K562 (cell line): ENCODE results near the gene SLC8A2. TPM values are rescaled to one million over a fixed set of nuclear protein-coding genes. Genes with fewer than 3 reads are reported as not detected.

Source experiments
- FOXP1 ChIP-seq: sonication (generic); formaldehyde crosslinking; IDR thresholded peaks from 2 replicates; pipeline ENCODE4 v1.8.0; 2022; ENCODE audit warnings: mild to moderate bottlenecking, missing genetic modification reagents
- HLTF ChIP-seq: fragments of 450-650 bp; IDR thresholded peaks from 2 replicates; pipeline ENCODE4 v1.6.1; 2016
- MAFK ChIP-seq: IDR thresholded peaks from 2 replicates; pipeline ENCODE4 v1.6.1; 2011; ENCODE audit warnings: low read length, improper control_type of control experiment
- MYC ChIP-seq, 2 experiments: fragments of 250-450 bp in 1 of 2; sonication (Bioruptor Pico) in 1 of 2; IDR thresholded peaks; 2 replicates each; pipeline versions ENCODE4 v1.5.1 to v1.6.1; 2012 to 2021; ENCODE audit warnings: low read depth in 2 of 2, borderline replicate concordance in 1 of 2, improper control_type of control experiment in 1 of 2, low read length in 1 of 2, mild to moderate bottlenecking in 1 of 2, moderate library complexity in 1 of 2
- NCOA1 ChIP-seq: fragments of 450-650 bp; IDR thresholded peaks from 2 replicates; pipeline ENCODE4 v1.6.1; 2016; ENCODE audit warnings: low read depth
- PCBP1 ChIP-seq: fragments of 200-400 bp; formaldehyde crosslinking; IDR thresholded peaks from 2 replicates; pipeline ENCODE4 v1.6.1; 2018; ENCODE audit warnings: mild to moderate bottlenecking, low read depth, low read length; ENCODE audit not compliant: poor library complexity, severe bottlenecking
- PYGO2 ChIP-seq: fragments of 450-650 bp; IDR thresholded peaks from 2 replicates; pipeline ENCODE4 v1.6.1; 2016; ENCODE audit warnings: mild to moderate bottlenecking, missing genetic modification characterization, moderate library complexity, missing compliant biosample characterization
- RBBP5 ChIP-seq: fragments of 200-600 bp; sonication (generic); IDR thresholded peaks from 2 replicates; pipeline ENCODE4 v1.6.1; 2012; ENCODE audit warnings: borderline replicate concordance, mild to moderate bottlenecking, low read length, control low read depth, inconsistent platforms; ENCODE audit not compliant: insufficient read depth, poor library complexity, severe bottlenecking
- SIX5 ChIP-seq, 2 experiments: IDR thresholded peaks; 2 replicates each; pipeline ENCODE4 v1.6.1; 2011; ENCODE audit warnings: low read length in 2 of 2, borderline replicate concordance in 1 of 2, low read depth in 1 of 2, mild to moderate bottlenecking in 1 of 2, moderate library complexity in 1 of 2; ENCODE audit not compliant: insufficient read depth in 1 of 2
- TCFL5 ChIP-seq: fragments of 250-450 bp; sonication (Bioruptor Pico); conservative IDR thresholded peaks from 2 replicates; pipeline ENCODE4 v1.6.1; 2021; ENCODE audit warnings: mild to moderate bottlenecking, moderate library complexity, matching md5 sums
- ZBTB1 ChIP-seq: sonication (generic); formaldehyde crosslinking; IDR thresholded peaks from 2 replicates; pipeline ENCODE4 v1.8.1; 2023; ENCODE audit warnings: missing genetic modification reagents, low read depth, mild to moderate bottlenecking, borderline replicate concordance
- ZFP36 ChIP-seq: fragments of 150-350 bp; IDR thresholded peaks from 2 replicates; pipeline ENCODE4 v1.6.1; 2018; ENCODE audit warnings: low read length, low read depth; ENCODE audit not compliant: partially characterized antibody
- ZNF75A ChIP-seq: fragments of 450-650 bp; formaldehyde crosslinking; IDR thresholded peaks from 2 replicates; pipeline ENCODE4 v1.4.0; 2020; ENCODE audit warnings: mild to moderate bottlenecking
- polyA plus RNA-seq, 8 experiments: library from polyadenylated mRNA; depleted of rRNA in 4 of 8; stranded (reverse) in 5 of 8; unstranded in 3 of 8; fragments of >200 nt; fragmentation: Nextera tagmentation in 2 of 8; fragmentation: Illumina TruSeq in 1 of 8; extraction: Ambion mirVana in 2 of 8; extraction: Trizol in 1 of 8; gene quantifications; 2 replicates each; pipeline versions ENCODE4 v1.2.1 to v1.2.3, GENCODE V29; 2011 to 2014; ENCODE audit warnings: inconsistent platforms in 1 of 8, missing spikeins in 1 of 8
- total RNA-seq, 7 experiments: library from RNA; depleted of rRNA in 6 of 7; stranded (reverse); fragments of >200 nt in 6 of 7; fragmentation: Illumina TruSeq in 2 of 7; extraction: Trizol in 2 of 7; gene quantifications; 2 replicates each; pipeline versions ENCODE4 v1.2.1 to v1.2.3, GENCODE V29; 2011 to 2021; ENCODE audit warnings: low replicate concordance in 1 of 7
- TF ChIP-seq, protein P1 (sequence below): sonication (generic); formaldehyde crosslinking; IDR thresholded peaks from 2 replicates; pipeline ENCODE4 v1.9.0; 2022; ENCODE audit warnings: mild to moderate bottlenecking, missing genetic modification reagents
- TF ChIP-seq, protein P2 (sequence below): fragments of 200-800 bp; sonication (Bioruptor generic); IDR thresholded peaks from 2 replicates; pipeline ENCODE4 v1.6.1; 2017; ENCODE audit warnings: missing genetic modification characterization, missing compliant biosample characterization
- TF ChIP-seq, protein P3 (sequence below), 2 experiments: fragments of 150-350 bp in 1 of 2; IDR thresholded peaks; 2 replicates each; pipeline ENCODE4 v1.6.1; 2012 to 2016; ENCODE audit warnings: low read depth in 2 of 2, low read length in 2 of 2, mild to moderate bottlenecking in 1 of 2, moderate library complexity in 1 of 2
- TF ChIP-seq, protein P4 (sequence below): fragments of 450-650 bp; IDR thresholded peaks from 2 replicates; pipeline ENCODE4 v1.6.1; 2014; ENCODE audit warnings: low read depth, mild to moderate bottlenecking, moderate library complexity, borderline replicate concordance

Gene SLC8A2
- total and polyA plus RNA-seq, 9 of the 15 experiments (the other 6 are each of a cell fraction or from before 2014, with no cell fraction given) = 0.07 to 0.66 (median 0.24) TPM; not detected in 3

DNA sequence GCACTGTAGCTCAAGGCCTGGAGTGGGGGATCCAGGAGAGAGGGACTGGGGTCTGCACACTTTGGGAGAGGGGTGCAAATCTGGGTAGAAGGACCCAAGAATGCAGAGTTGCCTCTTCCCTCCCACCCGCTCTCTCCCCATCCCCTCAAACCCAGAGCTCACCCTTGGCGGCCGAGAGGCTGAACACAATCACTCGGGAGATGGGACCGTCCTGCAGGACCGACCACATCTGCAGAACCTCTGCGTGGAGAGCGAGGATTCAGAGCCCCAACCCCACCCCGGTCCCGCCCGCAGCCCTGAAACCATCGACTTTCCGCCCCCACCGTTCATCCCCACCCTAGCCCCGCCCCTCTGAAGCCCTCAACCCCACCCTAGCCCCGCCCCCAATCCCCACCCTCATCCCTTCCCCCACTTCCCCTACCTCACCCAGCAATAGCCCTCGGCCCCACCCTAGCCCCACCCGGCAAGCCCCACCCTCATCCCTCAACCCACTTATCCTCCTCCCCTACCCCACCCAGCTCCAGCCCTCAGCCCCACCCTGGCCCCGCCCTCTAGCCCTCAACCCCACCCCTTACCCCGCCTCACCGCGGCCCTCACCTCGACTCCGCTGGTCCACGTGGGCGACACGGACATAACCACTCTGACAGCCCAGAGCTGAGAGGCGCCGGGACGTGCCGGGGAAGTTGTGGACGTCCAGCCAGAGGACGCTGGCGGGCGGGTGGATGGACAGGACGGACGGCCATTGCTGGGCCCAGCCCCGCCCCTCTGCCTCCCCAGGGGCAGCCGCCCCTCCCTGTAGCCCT, 8.2 kb upstream of the SLC8A2 start (continued):
- TF ChIP-seq, protein P1, sequence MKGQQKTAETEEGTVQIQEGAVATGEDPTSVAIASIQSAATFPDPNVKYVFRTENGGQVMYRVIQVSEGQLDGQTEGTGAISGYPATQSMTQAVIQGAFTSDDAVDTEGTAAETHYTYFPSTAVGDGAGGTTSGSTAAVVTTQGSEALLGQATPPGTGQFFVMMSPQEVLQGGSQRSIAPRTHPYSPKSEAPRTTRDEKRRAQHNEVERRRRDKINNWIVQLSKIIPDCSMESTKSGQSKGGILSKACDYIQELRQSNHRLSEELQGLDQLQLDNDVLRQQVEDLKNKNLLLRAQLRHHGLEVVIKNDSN (CRISPR knock-in tag) = peak; percentile 61
- TF ChIP-seq, protein P2, sequence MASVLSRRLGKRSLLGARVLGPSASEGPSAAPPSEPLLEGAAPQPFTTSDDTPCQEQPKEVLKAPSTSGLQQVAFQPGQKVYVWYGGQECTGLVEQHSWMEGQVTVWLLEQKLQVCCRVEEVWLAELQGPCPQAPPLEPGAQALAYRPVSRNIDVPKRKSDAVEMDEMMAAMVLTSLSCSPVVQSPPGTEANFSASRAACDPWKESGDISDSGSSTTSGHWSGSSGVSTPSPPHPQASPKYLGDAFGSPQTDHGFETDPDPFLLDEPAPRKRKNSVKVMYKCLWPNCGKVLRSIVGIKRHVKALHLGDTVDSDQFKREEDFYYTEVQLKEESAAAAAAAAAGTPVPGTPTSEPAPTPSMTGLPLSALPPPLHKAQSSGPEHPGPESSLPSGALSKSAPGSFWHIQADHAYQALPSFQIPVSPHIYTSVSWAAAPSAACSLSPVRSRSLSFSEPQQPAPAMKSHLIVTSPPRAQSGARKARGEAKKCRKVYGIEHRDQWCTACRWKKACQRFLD (CRISPR knock-in tag) = 0 out of 2 replicates have a peak, but pooled peaks have one; percentile 36
- TF ChIP-seq PYGO2 (tag) = no peak
- no peak for TF ChIP-seq MAFK
- no peak for TF ChIP-seq TCFL5 (CRISPR knock-in tag)
- no peak for TF ChIP-seq SIX5 (IDR thresholded peaks at IDR 0.05; ENCODE audit: borderline replicate concordance in 1 of 2, insufficient read depth in 1 of 2, low read depth in 1 of 2, low read length in 2 of 2)
- TF ChIP-seq ZFP36 = no peak
- TF ChIP-seq FOXP1 (CRISPR knock-in tag) = no peak
- no peak for TF ChIP-seq RBBP5
- TF ChIP-seq HLTF = no peak
- TF ChIP-seq ZNF75A (CRISPR knock-in tag) = no peak
- TF ChIP-seq PCBP1 = peak; percentile 52
- TF ChIP-seq, protein P3, sequence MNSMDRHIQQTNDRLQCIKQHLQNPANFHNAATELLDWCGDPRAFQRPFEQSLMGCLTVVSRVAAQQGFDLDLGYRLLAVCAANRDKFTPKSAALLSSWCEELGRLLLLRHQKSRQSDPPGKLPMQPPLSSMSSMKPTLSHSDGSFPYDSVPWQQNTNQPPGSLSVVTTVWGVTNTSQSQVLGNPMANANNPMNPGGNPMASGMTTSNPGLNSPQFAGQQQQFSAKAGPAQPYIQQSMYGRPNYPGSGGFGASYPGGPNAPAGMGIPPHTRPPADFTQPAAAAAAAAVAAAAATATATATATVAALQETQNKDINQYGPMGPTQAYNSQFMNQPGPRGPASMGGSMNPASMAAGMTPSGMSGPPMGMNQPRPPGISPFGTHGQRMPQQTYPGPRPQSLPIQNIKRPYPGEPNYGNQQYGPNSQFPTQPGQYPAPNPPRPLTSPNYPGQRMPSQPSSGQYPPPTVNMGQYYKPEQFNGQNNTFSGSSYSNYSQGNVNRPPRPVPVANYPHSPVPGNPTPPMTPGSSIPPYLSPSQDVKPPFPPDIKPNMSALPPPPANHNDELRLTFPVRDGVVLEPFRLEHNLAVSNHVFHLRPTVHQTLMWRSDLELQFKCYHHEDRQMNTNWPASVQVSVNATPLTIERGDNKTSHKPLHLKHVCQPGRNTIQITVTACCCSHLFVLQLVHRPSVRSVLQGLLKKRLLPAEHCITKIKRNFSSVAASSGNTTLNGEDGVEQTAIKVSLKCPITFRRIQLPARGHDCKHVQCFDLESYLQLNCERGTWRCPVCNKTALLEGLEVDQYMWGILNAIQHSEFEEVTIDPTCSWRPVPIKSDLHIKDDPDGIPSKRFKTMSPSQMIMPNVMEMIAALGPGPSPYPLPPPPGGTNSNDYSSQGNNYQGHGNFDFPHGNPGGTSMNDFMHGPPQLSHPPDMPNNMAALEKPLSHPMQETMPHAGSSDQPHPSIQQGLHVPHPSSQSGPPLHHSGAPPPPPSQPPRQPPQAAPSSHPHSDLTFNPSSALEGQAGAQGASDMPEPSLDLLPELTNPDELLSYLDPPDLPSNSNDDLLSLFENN (IDR thresholded peaks at IDR 0.05; ENCODE audit: low read depth in 2 of 2, low read length in 2 of 2) = no peak
- TF ChIP-seq ZBTB1 (CRISPR knock-in tag) = no peak
- TF ChIP-seq, protein P4, sequence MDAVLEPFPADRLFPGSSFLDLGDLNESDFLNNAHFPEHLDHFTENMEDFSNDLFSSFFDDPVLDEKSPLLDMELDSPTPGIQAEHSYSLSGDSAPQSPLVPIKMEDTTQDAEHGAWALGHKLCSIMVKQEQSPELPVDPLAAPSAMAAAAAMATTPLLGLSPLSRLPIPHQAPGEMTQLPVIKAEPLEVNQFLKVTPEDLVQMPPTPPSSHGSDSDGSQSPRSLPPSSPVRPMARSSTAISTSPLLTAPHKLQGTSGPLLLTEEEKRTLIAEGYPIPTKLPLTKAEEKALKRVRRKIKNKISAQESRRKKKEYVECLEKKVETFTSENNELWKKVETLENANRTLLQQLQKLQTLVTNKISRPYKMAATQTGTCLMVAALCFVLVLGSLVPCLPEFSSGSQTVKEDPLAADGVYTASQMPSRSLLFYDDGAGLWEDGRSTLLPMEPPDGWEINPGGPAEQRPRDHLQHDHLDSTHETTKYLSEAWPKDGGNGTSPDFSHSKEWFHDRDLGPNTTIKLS = no peak
- TF ChIP-seq MYC (IDR thresholded peaks at IDR 0.05; ENCODE audit: low read depth, low read length) = peak; percentile 61
- TF ChIP-seq MYC (CRISPR knock-in tag; IDR thresholded peaks at IDR 0.05; ENCODE audit: borderline replicate concordance, low read depth) = no peak
- no peak for TF ChIP-seq NCOA1
